Neural cell (in vitro differentiated cells): ENCODE measurements around the gene ESRRB.

Source experiments
- CTCF ChIP-seq: fragments of 450-650 bp; IDR thresholded peaks from 2 replicates; pipeline ENCODE4 v1.5.1; 2014; ENCODE audit warnings: antibody characterized with exemption, mild to moderate bottlenecking, moderate library complexity; ENCODE audit not compliant: poor library complexity, severe bottlenecking
- MXI1 ChIP-seq: fragments of 450-650 bp; conservative IDR thresholded peaks from 2 replicates; pipeline ENCODE4 v1.6.1; 2014; ENCODE audit warnings: antibody characterized with exemption, mild to moderate bottlenecking; ENCODE audit not compliant: poor library complexity, severe bottlenecking
- POLR2AphosphoS5 ChIP-seq: IDR thresholded peaks from 2 replicates; pipeline ENCODE4 v1.6.1; 2012

GRCh38 chr14:76330411-76331327 lies 45.3 kb upstream of the ESRRB start:
- no peak for TF ChIP-seq POLR2AphosphoS5
- no peak for TF ChIP-seq CTCF
- TF ChIP-seq MXI1: no peak
